Parathyroid adenoma (tissue), 2 donors: ENCODE measurements around the gene XRN1.

ENCODE experiments used
- H2AFZ ChIP-seq: fragments of 300-600 bp; sonication (generic); one replicate; pipeline ENCODE4 v1.7.0; 2017; ENCODE audit warnings: antibody characterized with exemption, mild to moderate bottlenecking
- H3K27ac ChIP-seq: fragments of 300-600 bp; sonication (generic); one replicate; pipeline ENCODE4 v1.7.0; 2017
- H3K27me3 ChIP-seq: fragments of 300-600 bp; sonication (generic); one replicate; pipeline ENCODE4 v1.7.0; 2017; ENCODE audit warnings: low read length; ENCODE audit not compliant: control insufficient read depth, insufficient read depth
- H3K36me3 ChIP-seq: fragments of 300-600 bp; sonication (generic); one replicate; pipeline ENCODE4 v1.7.0; 2017; ENCODE audit warnings: low read length; ENCODE audit not compliant: control insufficient read depth, insufficient read depth
- H3K4me1 ChIP-seq: fragments of 300-600 bp; sonication (generic); one replicate; pipeline ENCODE4 v1.7.0; 2017; ENCODE audit warnings: control low read depth
- H3K4me2 ChIP-seq: fragments of 300-600 bp; sonication (generic); one replicate; pipeline ENCODE4 v1.7.0; 2017; ENCODE audit warnings: low read length
- H3K4me3 ChIP-seq: fragments of 300-600 bp; sonication (generic); one replicate; pipeline ENCODE4 v1.7.0; 2017; ENCODE audit warnings: low read depth, low read length
- H3K79me2 ChIP-seq: fragments of 300-600 bp; sonication (generic); one replicate; pipeline ENCODE4 v1.7.0; 2017; ENCODE audit warnings: control low read depth
- H3K9ac ChIP-seq: fragments of 300-600 bp; sonication (generic); one replicate; pipeline ENCODE4 v1.7.0; 2017; ENCODE audit warnings: mild to moderate bottlenecking
- H3K9me3 ChIP-seq: fragments of 300-600 bp; sonication (generic); one replicate; pipeline ENCODE4 v1.7.0; 2017; ENCODE audit warnings: low read length; ENCODE audit not compliant: control insufficient read depth
- CTCF ChIP-seq: fragments of 300-600 bp; sonication (generic); IDR thresholded peaks from one replicate; pipeline ENCODE4 v1.7.0; 2017; ENCODE audit warnings: antibody characterized with exemption, mild to moderate bottlenecking
- donor health status: primary hyperparathyroidism.

Gene XRN1

GRCh38 chr3:142256712-142257333 lies 191.0 kb downstream of the XRN1 start:
- no peak overlapping the region for H3K4me3 ChIP-seq
- H3K36me3 ChIP-seq = no peaks in the 10 kb centered on the region
- no peak overlapping the region for H3K27ac ChIP-seq
- H3K4me2 ChIP-seq = no peak overlapping the region
- H3K4me1 ChIP-seq = no peaks in the 10 kb centered on the region
- H2AFZ ChIP-seq = no peak overlapping the region
- no peak for TF ChIP-seq CTCF
- no peaks in the 10 kb centered on the region for H3K27me3 ChIP-seq
- no peaks in the 10 kb centered on the region for H3K9me3 ChIP-seq
- H3K9ac ChIP-seq = no peak overlapping the region
- no peaks in the 10 kb centered on the region for H3K79me2 ChIP-seq
